HL-60/S4 (cell line): ENCODE data around the gene EGFL7.

Experiments used
- in situ Hi-C: fragments of 300-500 bp; cut with MboI; formaldehyde crosslinking; loops from 2 replicates; pipeline ENCODE4 v1.14.3; 2022; ENCODE audit warnings: low sequenced_read_pairs

EGFL7 gene

DNA sequence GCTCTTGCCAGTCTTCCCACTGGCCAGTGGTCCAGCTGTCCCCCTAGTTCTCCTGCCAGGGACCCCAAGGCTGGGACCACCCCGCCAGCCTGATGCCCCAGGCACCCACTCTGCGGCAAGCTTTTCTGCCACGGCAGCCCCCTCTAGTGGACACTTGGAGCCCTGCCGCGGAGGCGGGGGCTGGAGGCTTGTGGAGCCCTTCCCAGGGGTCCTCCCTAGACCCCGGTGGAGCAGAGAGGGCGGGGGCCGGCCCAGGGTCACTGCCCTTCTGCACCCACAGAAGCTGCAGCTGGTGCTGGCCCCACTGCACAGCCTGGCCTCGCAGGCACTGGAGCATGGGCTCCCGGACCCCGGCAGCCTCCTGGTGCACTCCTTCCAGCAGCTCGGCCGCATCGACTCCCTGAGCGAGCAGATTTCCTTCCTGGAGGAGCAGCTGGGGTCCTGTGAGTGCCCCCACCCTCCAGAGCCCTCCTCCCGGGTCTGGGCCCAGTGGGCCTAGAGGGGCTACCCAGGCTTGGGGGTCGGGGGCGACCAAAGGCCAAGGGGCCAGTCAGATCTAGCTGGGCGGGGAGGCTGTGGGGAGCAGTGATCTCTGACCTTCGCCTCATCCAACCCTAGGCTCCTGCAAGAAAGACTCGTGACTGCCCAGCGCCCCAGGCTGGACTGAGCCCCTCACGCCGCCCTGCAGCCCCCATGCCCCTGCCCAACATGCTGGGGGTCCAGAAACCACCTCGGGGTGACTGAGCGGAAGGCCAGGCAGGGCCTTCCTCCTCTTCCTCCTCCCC is 9.1 kb downstream of the EGFL7 start:
- in situ Hi-C loops, result no loop called here

DNA sequence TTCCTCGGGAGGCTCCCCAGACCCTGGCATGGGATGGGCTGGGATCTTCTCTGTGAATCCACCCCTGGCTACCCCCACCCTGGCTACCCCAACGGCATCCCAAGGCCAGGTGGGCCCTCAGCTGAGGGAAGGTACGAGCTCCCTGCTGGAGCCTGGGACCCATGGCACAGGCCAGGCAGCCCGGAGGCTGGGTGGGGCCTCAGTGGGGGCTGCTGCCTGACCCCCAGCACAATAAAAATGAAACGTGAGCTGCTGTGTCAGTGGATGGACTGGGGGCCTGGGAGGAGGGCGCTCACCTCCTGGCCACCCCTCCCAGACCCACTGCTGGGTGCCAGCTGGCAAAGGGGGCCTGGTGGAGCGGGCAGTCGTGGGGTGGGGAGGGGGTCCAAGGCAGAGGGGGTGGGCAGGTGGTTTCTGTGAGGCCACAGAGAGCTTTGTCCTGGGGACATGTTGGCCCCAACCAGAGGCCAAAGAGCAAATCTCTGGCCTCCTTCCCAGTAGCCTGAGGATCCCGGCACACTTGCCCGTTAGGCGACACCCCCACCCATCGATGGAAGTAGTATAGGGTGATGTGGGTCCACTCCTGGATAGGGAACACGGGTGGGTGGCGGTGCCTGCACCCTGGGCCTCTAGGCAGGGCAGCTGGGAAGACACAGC is 9.8 kb downstream of the EGFL7 start:
- in situ Hi-C loops, result no loop called here

DNA sequence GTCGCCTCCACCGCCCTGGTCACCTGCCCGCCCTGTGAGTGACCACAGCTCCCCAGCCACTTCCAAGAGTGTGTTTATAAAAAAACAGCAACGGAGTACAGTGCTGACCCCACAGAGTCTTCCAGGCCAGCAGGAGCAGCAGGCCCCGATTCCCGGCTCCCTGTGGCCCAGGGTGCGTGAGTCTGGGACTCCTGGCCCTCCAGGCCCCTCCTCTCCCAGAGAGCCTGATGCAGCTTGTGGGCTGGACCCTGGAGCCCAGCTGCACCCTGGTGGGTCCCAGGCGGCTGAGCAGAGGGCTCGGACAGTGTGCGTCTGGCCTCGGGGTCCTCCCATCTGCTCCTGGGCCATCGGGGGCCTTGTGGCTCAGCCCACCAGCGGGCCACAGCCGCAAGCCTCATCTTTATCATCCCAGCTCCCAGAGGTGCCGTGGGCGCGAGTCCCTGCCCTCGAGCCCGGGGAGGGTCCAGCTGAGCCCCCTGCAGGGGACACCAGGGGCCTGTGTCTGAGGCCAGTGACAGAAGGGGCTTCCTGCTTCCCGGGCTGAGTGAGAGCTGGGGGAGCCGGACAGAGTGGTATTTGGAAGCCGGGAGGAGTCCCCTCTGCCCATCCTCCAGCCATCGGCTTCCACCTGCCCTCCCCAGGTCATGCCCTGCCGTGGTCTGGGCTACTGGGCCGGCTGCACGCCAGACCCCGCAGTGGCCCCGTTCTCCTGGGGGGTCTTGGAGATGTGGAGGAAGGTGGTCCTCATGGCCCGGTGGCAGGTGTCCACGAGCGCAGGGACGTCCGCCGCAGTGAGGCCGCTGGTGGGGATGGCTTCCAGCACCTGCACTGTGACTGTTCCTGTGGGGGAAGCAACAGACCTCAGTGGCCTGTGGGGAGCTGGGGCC is 10.6 kb downstream of the EGFL7 start:
- in situ Hi-C loops, result no loop called here

DNA sequence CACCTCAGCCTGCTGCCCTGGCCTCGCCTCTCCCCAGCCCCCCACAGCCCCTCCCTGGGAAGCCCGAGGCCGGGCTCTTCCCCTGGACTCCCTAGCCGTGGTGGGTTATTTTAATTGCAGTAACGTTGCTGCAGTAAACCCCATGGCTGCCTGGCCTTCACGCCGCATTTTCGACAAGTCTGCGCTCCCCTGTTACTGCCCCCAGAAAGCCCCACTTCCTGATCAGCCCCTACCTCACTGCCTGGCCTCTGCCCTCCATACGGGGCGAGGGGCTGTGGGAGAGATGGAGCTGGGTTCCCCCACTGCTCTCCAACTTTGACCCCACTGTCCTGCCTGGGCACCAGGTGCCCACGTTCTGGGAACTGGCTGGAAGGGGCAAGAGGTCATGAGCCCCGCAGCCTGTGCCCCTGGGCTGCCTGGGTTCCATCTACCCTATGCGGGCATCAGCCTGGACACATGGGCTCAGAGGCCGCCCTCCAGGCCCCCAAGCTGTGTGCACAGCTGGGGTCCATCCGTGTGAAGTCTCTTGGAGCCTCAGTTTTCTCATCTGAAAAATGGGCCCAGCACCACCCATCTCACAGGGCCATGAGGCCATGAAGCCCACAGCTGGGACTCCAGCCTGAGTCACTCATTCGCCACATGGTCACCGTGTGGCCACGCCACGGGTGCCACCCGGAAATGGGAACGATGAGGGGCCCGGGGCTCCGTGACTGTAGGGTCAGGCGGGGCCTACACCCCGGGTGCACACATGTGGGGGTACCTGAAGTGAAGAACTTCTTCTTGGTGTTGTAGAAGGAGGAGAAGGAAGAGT is 11.5 kb downstream of the EGFL7 start:
- in situ Hi-C loops, result no loop called here

DNA sequence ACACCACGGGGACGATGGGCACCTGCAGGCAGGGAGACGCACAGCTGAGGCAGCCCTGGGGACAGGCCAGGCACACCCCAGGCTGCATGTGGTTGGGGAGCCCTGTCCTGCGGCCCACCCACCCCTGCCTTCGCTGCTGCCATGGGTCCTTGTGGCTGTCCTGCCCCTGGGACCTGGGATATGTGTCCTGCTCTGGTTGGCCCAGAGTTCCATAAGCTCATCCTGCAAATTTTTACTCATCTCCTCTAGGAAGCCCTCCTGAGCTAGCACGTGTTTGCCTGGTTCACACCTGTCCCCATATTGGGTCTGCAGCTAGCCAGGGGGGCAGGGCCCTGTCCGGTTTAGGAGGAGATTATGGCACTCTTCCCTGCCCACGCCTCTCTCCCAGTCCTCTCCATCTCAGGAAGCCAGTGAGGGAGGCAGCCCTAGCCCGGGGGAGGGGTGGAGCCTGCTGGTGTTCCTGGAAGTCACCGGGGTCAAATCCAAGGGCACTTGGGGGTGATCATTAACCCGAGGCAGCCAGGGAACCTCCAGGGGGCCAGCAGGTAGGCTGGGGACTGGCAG is 12.2 kb downstream of the EGFL7 start:
- in situ Hi-C loops, result no loop called here

DNA sequence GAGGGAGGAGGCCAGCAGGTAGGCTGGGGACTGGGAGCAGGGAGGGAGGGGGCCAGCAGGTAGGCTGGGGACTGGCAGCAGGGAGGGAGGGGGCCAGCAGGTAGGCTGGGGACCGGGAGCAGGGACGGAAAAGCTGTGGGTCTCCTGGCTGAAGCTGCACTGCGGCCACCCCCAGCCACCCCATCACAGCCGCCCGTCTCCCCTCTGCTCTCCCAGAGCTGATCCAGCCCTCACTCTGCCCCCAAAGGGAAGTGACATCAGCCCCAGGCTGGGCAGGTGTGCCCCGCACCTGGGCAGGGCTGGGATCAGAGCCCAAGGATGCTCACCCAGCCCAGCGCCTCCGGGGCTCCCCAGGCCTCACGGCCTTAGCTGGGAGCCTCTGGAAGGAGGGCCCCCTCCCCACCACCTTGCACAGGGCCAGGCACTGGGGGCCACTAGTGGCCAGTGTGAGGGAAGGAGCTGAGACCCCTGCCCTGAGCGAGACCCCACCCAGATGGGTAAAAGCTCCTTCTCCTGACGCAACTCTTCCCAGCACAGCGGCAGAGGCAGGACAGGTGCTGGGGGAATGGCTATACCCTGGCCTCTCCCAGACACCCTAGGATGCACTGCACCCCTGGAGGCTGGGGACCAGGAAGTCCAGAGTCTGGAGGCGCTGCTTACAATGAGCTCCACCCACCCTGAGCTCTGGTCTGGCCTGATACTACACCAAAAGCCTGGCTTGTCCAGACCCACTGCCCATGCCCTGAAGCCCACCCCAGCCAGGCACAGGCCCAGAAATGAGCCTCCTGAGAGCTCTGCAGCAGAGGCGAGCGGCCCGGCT is 13.0 kb downstream of the EGFL7 start:
- in situ Hi-C loops, result no loop called here

DNA sequence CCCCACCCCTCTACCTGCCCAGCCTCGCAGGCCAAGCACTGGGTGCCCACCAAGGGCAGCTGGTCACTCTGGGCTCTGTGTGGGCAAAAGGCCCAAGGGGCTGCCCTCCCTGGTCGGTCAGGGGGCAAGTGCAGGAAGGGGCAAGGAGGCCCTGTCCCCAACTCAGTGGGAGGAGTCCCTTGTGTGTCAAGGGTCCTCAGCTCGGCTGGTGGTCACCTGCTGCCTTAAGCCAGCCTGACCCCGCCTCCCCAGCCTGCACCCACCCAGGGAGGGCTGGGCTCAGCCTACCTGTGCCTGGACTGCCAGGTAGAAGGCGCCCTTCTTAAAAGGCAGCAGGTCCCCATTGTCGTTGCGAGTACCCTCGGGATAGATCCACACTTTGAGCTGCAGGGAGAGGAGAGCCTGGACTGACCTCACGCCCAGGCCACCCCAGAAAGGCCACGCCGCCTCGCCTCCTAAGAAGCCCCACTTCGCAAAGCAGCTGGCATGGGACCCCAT is 13.6 kb downstream of the EGFL7 start:
- in situ Hi-C loops, result no loop called here

DNA sequence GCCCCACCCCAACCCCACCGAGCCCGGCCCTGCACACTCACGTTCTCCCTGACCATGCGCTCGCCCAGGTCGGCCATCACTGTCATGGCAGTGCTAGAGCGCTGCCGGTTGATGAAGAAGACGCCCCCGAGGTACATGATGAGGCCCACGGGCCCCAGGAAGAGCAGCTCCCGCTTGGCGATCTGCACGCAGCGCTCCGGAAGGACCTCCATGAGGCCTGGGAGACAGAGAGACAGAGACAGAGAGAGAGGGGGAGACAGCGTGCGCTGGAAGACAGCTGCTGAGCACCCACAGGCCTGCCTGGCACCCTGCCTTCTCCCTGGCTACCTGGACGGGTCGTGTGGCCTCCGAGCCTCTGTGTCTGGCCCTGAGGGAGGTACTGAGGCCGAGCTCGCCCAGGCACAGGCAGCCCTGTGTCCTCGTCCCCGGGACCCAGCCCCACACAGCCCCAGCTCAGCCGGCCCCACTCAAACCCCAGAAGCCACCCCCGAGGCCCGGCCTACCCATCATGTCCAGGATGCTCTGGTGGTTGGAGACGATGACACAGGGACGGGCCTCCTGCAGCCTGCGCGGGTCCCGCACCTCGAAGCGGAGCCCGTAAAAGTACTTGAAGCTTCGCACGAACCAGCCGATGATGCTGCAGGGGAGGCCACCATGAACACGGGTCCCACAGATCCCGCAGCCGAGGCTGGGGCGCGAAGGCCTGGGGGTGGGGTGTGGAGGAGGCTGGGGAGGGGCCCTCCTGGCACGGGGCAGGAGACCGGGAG is 14.4 kb downstream of the EGFL7 start:
- in situ Hi-C loops, result no loop called here

DNA sequence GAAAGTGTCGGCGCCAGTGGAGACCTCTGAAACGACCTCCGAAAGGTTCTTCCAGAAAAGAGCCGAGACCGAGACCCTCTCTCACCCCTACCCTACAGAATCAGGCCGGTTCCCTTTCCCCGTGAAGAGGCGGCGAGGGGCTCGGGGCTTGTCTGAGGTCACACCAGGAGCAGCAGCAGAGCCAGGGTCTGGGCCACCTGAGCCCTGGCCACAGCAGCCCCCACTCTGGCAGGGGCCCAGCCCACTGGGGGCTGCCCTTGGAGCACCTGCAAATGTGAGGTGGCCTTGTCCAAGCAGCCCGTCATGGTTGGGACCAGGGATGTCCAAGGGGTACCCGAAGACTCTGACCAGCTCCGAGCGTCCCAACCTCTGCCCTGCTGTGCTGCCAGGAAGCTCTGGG is 15.3 kb downstream of the EGFL7 start:
- in situ Hi-C loops, result no loop called here

DNA sequence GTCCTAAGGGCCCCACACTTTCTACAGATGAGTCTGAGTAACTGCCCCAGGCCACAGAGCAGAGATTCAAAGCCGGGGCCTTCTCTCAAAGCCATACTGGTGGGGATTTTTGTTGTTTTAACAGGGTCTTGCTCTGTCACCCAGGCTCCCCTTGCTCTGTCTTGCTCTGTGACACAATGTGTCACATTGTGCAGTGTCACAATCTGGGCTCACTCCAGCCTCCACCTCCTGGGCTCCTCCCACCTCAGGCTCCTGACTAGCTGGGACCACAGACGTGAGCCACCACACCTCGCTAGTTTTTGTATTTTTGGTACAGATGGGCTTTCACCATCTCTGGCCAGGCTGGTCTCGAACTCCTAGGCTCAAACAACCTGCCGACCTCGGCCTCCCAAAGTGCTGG is 15.9 kb downstream of the EGFL7 start:
- in situ Hi-C loops, result no loop called here

DNA sequence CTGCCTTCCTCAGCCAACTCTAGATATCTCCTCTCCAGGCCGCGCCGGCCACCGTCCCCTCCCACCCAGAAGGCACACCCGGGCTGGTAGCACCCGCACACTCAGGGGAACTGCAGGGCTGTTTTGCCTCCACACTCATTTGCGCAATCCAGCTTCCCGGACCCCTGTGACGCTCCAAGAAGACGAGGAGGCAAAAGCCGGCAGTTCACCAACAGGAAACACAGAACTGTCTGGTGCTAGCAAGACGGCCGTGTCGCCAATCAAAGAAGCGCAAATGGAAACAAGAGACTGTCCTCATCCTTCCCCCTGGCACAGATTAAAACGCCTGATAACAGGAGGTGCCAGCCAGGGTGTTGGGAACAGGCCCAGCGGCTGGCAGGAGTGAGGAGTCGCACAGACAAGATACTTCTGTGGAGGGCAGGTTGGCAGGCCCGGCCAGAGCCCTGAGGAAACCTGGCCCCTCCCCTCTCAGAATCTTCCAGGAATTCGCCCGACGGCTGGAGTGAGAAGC is 16.8 kb downstream of the EGFL7 start:
- in situ Hi-C loops, result no loop called here

DNA sequence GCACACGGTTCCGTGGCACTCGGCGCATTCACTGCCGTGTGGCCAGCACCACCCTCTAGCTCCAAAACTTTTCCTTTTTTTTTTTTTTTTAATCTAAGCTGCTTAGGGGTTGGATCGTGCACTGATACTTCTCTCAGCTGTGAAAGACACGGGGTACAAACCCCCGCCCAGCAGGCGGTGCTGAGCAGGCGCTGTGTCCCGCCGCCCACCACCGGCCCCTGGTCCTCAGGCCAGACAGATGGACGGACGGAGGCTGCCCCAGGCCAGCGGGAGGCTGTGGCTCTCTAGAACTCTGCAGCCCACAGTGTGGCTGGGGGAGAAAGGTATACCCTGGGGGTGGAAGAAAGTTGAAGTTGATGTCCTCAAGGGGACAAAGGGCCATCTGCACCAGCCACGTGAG is 18.3 kb downstream of the EGFL7 start:
- in situ Hi-C loops, result no loop called here

DNA sequence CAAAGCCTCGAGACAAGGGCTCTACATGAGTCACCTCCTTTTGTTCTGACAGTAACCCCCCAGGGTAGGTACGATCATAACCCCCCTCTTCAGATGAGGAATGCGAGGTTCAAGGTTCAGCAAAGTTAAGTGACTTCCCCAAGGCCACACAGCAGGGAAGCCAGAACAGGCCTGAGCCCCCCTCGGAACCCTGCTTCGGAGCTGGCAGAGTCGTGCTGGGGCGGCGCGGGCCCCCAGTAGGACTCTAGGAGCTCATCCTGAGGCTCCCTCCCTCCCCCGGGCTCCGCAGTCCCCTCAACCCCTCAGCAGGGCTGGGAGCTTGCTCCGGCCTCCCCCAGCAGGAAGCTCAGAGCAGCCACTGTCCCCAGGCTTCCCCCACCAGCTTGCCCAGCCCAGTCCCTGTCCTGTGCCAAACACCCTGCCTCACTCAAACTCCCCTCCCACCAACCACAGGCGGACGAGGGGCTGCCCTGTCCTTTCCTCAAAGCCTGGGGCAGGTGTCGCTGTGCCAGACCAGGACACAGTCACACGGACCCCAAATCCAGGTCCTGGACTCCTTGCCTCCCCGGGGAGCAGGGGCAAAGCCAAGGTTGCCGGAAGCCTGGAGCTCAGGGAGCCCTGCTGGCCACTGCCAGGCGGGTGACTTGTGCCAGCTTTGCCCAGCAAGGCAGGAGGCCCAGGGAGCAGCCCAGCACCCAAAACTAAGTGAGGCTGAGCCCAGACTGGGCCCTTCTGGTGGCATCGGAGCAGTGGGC is 19.4 kb downstream of the EGFL7 start:
- in situ Hi-C loops, result no loop called here

DNA sequence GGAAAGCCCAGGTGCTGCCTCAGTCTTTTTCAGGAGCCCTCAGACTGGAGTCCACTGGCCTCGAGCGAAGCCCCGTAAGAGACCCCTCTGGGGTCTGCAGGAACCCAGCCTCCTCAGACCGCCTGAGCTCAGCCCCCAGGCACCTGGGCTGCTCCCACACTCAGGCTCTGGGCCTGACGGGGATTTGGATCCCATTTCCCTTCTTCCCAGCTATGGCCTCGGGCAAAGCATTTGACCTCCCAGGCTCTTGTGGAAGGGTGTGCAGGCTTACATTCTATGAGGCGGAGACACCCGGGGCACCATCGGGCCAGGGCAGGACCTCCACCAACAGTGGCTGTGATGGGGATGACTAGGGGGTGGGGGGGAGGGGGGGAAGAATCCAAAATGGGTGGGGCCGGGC is 20.0 kb downstream of the EGFL7 start:
- in situ Hi-C loops, result no loop called here

DNA sequence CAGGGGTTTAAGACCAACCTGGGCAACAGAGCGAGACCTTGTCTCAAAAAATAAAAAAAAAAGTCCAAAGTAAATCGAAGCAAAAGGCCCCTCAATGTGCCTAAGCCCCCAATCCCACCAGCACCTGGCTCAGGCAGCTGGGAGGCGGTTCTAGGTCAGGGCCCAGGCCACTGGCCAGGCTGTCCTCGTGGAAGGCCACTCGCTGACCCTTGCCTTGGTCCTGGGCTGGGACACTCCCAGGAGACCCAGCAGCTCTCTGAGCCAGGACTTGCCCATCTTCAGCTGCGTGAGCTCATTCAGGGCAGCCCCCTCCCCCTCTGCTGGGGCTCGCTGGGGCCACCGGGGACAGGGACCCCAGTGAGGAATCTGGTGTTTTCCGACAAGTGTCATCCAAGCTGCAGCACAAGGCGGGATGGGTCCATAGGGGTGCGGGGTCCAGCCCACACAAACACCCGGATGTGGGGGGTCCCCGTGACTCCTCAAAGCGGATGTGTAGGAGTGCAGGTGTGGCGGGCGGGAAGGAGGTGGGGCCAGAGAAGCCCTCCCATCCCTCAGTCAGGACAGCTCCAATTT is 20.5 kb downstream of the EGFL7 start:
- in situ Hi-C loops, result no loop called here

DNA sequence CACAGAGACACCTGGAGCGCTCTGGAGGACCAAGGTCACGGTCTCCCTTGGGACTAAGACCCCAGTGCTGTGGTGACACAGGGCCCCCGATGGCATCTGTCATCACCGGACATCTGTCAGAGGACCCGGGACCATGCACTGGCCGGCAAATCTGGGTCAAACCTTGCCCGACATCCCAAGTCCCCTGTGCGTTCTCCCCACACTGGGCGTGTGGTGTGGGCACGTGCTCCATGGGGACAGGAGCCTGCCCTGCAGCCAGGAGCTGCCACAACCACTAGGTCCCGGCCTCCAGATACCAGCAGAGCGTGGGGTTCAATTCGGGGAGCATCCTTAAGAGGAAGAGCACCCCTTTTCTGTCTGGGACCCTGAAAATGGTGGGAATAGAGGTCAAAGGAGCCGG is 21.0 kb downstream of the EGFL7 start:
- in situ Hi-C loops, result no loop called here

DNA sequence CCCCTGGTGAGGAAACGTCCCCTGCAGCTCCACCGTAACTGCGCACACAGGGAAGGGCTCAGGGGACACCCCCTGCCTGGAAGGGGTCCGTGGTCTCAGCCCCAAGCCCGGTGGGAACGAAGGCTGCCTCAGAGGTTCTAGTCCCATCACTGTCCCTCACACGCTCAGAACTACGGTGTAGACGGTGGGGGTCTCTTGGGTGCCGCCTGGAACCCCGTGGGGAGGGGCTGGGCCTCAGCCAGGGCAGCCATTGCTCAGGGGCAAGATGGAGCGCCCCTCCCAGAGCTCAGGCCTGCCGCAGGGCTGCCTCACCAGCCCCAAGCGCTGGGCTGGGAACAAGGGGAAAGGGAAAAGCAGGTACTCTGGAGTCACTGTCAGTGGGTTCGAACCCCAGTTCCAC is 21.6 kb downstream of the EGFL7 start:
- in situ Hi-C loops, result no loop called here

DNA sequence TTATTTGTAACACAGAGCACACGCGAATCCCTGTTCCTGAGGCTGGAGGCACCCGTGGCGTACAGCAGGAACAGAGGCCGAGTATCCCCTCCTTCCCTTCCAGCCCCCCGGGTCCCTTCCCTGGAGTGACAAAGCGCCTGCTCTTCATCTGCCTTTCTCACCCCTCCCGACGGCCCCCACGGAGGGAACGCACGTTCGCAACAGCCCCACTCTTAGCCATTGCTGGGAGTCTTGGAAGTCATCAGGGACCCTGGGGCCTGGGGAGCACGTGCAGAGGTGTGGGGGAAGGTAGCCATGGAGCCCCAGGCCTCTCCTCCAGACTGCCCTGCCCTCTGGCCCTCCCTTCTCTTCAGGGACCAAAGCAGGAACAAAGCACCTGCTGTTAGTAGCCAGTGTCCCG is 22.1 kb downstream of the EGFL7 start:
- in situ Hi-C loops, result no loop called here
